Muscle of leg (tissue), 11 donors: ENCODE measurements around the gene YTHDF1. TPM values are rescaled to one million over a fixed set of nuclear protein-coding genes. Genes with fewer than 3 reads are reported as not detected.
"Not testable (repeated sequence)": the region's sequence is repeated elsewhere in the genome, so short reads cannot be mapped to it uniquely, and the experiment has no call there.

Source experiments
- DNase-seq: peaks from one replicate; pipeline ENCODE4 v3.0.0; 2013
- H3K27ac ChIP-seq: one replicate; pipeline ENCODE4 v1.5.1; 2013; ENCODE audit warnings: mild to moderate bottlenecking, low read length, control low read depth
- H3K27me3 ChIP-seq: one replicate; pipeline ENCODE4 v1.6.1; 2013; ENCODE audit warnings: low read length; ENCODE audit not compliant: control insufficient read depth, insufficient read depth
- H3K36me3 ChIP-seq: one replicate; pipeline ENCODE4 v1.6.1; 2013; ENCODE audit warnings: low read length; ENCODE audit not compliant: control insufficient read depth, insufficient read depth
- H3K4me1 ChIP-seq: one replicate; pipeline ENCODE4 v1.6.1; 2013; ENCODE audit warnings: low read length; ENCODE audit not compliant: control insufficient read depth, insufficient read depth
- H3K4me3 ChIP-seq: one replicate; pipeline ENCODE4 v1.5.1; 2013; ENCODE audit warnings: low read length, control low read depth
- H3K9me3 ChIP-seq: replicated peaks from 2 replicates; pipeline ENCODE4 v1.6.1; 2013; ENCODE audit warnings: low read depth, low read length; ENCODE audit not compliant: control insufficient read depth
- WGBS: methylation state at CpG from one replicate; pipeline ENCODE4 v1.1.5; 2013; ENCODE audit warnings: missing lambda C conversion rate; ENCODE audit not compliant: insufficient coverage; 5-methylcytosine and 5-hydroxymethylcytosine counted together
- polyA plus RNA-seq, 8 donors: library from polyadenylated mRNA; unstranded; fragments of 120-200 nt; gene quantifications; one replicate each; pipeline versions ENCODE4 v1.2.1 to v1.2.3, GENCODE V29; 2013; ENCODE audit warnings: inconsistent platforms in 1 of 8, low replicate concordance in 1 of 8; ENCODE audit not compliant: insufficient read length in 8 of 8, insufficient read depth in 1 of 8
- total RNA-seq: library from RNA; stranded (reverse); fragments of 120-200 nt; gene quantifications from one replicate; pipeline ENCODE4 v1.2.4, GENCODE V29; 2013

Gene YTHDF1
- total and polyA plus RNA-seq, 9 donors: 16.8 to 34.7 (median 28.4) TPM

DNA sequence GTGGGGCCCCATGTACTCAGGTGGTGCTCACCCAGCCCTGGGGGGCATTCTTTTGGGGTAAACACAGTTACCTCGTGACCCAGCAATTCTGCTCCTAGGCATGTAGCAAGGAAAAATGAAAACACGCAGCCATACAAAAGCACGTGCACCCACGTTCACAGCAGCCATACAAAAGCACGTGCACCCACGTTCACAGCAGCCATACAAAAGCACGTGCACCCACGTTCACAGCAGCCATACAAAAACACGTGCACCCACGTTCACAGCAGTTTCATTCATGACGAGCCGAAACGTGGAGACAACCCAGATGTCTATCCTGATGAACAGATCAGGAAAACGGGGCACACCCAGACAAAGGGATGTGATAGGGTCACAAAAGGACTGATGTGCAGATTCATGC, 57.1 kb downstream of the YTHDF1 start:
- H3K27ac ChIP-seq: no peak overlapping the region
- H3K36me3 ChIP-seq: no peaks in the 10 kb centered on the region
- peaks cover 40% of the 10 kb centered on the region for H3K27me3 ChIP-seq
- peaks cover 14% of the 10 kb centered on the region for H3K4me1 ChIP-seq
- 81% methylated on average over 14 of the region's 14 CpGs for WGBS
- DNase-seq: no peak
- no peak overlapping the region for H3K4me3 ChIP-seq
- no peaks in the 10 kb centered on the region for H3K9me3 ChIP-seq

DNA sequence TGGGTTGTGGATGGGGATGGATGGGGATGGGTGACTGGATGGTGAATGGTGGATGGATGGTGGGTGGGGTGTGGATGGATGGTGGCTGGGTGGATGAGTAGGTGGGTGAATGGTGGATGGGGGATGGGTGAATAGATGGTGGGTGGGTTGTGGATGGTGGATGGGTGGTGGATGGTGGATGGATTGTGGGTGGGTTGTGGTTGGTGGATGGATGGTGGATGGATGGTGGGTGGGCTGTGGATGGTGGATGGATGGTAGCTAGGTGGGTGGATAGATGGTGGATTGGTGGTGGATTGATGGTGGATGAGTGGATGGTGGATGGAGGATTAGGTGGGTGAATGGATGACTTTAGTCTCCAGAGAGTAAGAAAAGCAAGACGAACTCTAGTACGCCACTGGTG, 57.6 kb downstream of the YTHDF1 start:
- Histone ChIP-seq H3K27me3 (peaks cover 39% of the 10 kb centered on the region), H3K36me3 (no peaks in the 10 kb centered on the region), H3K4me1 (peaks cover 14% of the 10 kb centered on the region), H3K4me3 (no peak overlapping the region), H3K9me3 (no peaks in the 10 kb centered on the region), H3K27ac (no peak overlapping the region)
- 100% methylated on average over 1 of the region's 2 CpGs for WGBS
- no peak for DNase-seq

DNA sequence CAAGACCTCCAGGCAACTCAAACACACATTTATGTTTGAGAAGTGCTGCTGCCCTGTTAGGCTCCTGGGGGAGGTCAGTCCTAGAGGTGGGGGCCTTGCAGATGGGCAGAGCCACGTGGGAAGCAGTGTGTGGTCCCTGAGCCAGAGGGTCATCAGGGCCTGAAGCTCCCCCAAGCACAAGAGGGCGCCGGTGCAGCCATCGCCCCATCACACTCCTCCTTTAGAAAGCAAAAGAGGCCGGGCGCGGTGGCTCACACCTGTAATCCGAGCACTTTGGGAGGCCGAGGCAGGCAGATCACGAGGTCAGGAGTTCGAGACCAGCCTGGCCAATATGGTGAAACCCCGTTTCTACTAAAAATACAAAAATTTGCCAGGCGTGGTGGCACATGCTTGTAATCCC, 58.5 kb downstream of the YTHDF1 start:
- DNase-seq, H3K27ac ChIP-seq, H3K4me3 ChIP-seq, H3K9me3 ChIP-seq, H3K36me3 ChIP-seq: not testable (repeated sequence)
- WGBS: 82% methylated on average over 7 of the region's 13 CpGs
- Histone ChIP-seq H3K4me1 (peaks cover 20% of the 10 kb centered on the region), H3K27me3 (peaks cover 36% of the 10 kb centered on the region)

DNA sequence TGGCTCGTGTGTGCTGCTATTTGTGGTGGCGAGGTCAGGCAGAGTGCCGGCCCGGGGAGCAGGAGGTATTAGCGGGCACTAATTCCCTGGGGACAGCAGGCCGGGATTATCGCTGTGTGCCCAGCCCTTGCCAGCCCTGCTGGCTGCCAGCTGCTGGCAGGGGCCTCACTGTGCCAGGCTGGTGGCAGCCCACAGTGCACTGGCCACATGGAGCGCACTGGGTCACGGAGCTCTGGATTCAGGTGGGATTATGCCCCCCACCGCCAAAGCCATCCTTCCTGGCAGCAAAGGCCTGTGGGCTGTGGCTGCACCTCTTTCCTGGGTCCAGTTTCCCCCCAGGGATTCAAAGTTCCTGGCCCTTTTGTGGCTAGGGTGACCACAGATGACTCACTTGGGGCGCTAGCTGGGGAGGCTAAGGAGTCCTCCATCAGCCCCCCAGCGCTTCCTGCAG, 59.7 kb downstream of the YTHDF1 start:
- no peak for DNase-seq
- WGBS: 80% methylated on average over 9 of the region's 12 CpGs
- no peak overlapping the region for H3K4me3 ChIP-seq
- peaks cover 32% of the 10 kb centered on the region for H3K4me1 ChIP-seq
- peaks cover 30% of the 10 kb centered on the region for H3K27me3 ChIP-seq
- no peak overlapping the region for H3K27ac ChIP-seq
- H3K9me3 ChIP-seq: no peaks in the 10 kb centered on the region
- no peaks in the 10 kb centered on the region for H3K36me3 ChIP-seq

DNA sequence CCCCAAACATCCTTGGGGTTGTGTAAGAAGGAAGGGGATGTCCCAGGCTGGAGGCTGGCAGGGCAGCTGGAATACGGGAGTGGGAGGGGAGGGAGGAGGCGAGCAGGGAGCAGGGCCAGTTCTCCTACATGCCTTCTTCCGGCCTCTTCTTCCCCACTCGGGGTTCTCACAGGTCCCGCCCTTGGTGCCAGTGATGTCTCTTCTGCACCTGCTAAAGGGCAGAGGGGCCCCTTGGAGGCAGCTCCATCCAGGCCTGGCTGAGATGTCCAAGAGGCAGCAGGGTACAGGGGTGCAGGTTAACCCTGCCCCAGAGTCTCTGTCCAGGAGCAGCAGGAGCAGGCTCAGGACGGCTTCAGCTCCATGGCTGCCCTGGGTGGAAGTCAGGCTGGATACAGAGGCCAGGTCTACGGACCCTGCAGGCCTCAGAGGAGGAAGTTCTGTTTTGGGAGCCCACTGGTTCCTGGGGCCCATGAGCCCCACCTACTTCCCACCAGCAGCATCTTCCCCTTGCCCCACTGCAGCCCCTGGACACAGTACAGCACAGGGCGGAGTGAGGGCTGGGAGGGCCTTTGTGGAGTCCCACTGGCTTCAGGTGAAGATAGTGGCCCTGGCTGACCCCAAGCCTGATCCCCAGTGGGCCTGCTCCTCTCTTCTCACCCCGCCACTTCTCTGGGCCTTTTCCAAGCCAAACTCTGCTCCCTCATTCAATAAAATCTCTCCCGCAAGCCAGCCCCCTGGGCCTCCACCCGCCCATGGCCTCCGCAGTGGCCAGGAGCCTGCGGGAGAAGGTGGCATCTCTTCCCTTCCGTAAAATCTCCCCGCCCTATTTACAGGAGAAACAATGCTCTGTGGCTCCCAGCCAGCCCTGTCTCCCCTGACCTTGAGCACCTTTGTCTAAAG, 60.4 kb downstream of the YTHDF1 start:
- no peaks in the 10 kb centered on the region for H3K36me3 ChIP-seq
- H3K4me1 ChIP-seq: peaks cover 39% of the 10 kb centered on the region
- H3K4me3 ChIP-seq: no peak overlapping the region
- no peak for DNase-seq
- no peaks in the 10 kb centered on the region for H3K9me3 ChIP-seq
- peaks cover 32% of the 10 kb centered on the region for H3K27me3 ChIP-seq
- no peak overlapping the region for H3K27ac ChIP-seq
- WGBS: 64% methylated on average over 7 of the region's 15 CpGs

DNA sequence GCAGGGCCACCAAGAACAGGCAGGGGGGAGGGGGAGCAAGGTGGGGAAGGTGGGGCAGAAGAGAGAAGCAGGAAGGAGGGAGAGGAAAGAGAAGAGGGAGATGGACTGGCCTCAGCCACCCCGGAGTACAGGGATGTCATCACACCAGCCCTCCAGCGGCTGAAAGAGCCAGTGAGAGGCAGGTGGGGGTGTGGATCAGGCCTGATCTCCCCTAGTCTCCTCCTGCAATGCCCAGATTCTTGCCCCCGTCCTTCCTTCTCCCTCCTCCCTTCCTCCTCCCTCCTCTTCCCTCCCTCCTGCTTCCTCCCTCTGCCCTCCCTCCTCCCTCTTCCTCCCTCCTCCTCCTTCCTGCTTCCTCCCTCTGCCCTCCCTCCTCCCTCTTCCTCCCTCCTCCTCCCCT, 61.5 kb downstream of the YTHDF1 start:
- Histone ChIP-seq H3K36me3 (no peaks in the 10 kb centered on the region), H3K9me3 (peaks cover 1% of the 10 kb centered on the region), H3K27ac (no peak overlapping the region), H3K27me3 (peaks cover 30% of the 10 kb centered on the region), H3K4me1 (peaks cover 47% of the 10 kb centered on the region), H3K4me3 (no peak overlapping the region)
- no peak for DNase-seq
- 17% methylated on average over 1 of the region's 3 CpGs for WGBS

DNA sequence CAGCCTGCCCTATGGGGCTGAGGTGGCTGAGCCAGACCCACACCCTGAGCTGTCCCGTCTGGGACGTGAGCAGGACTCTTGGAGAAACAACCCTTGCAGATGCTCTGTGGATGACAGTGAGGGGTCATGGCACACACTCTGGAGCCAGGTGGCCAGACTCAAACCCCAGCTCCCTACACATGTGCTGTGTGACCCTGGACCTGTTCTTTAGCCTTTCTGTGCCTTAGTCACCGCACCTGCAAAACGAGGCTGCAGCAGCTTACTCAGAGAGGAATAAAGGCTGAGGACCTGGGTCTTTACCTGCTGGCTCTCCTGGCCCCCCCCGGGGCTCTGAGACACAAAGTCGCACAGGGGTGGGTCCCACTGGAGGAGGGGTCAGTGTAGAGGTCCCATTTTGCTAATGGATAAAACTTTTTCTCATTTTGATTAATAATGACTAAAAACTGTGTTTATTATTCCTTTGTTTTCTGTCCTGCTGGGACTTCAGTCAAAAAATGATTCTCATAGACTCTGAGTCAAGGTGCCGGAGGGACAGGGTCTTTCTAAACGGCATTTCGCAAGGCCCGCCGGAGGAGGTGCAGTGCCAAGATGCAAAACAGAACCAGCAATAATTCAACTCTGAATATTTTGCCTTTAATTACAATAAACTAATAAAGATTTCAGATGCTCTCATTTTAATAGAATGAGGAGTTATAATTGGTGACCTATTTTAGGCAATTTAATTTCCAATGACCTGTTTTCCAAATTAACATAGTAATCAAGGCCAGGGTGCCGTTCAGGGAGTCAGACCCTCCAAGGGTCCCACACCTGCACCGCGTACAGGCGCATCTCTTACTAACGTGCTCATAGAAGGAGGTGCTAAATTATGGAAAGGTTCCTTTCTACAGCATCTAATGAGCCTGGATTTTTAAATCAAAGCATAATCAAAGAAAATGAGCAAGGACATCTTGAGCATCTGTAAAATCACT, 62.4 kb downstream of the YTHDF1 start:
- no peak overlapping the region for H3K4me3 ChIP-seq
- H3K27ac ChIP-seq: no peak overlapping the region
- H3K9me3 ChIP-seq: peaks cover 2% of the 10 kb centered on the region
- DNase-seq: no peak
- no peaks in the 10 kb centered on the region for H3K36me3 ChIP-seq
- H3K4me1 ChIP-seq: peaks cover 49% of the 10 kb centered on the region
- WGBS: 73% methylated on average over 3 of the region's 16 CpGs
- peaks cover 30% of the 10 kb centered on the region for H3K27me3 ChIP-seq

DNA sequence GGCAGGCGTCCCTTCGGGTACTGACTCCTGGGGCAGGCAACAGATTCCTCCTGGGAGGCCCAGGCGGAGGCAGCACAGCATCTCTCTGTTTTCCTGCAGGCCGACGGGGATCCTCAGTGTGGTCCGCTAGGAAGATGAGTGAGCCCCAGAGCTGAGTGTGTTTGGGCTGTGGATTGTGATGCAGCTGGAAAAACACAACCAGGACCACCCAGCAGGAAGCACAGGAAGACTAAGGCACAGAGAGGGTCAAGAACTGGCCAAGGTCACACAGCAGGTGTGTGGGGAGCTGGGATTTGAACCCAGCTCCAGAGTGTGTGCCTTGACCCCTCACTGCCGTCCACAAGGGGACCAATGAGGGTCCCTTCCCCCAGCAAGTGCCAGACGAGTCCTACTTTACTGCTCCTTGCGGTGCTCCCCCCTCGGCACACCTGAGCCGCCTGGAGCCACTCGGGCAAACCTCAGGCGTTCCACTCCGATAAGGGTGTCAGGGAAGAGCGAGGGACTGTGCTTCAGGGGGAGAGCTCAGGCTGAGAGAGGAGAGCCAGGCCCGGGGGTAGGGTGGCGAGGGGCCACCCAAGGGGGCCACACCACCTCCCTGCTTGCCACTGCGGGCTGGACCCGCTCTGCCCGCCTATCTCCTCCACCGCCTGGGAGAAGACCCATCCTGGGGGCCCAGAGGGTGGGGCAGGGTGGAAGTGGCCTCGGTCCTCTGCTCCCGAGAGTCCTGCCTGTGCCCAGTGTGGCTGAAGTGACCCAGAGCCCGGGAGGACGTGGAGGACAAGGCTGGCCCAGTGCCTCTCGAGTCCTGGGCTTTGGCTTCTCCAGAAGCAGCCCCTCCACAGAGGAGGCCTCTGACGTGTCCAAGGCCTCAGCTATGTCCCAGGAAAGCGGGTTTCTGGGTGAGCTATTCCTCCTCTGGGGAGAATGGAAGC, 63.3 kb downstream of the YTHDF1 start:
- no peak for DNase-seq
- H3K27ac ChIP-seq: no peak overlapping the region
- H3K27me3 ChIP-seq: peaks cover 30% of the 10 kb centered on the region
- 62% methylated on average over 25 of the region's 28 CpGs for WGBS
- peaks cover 2% of the 10 kb centered on the region for H3K9me3 ChIP-seq
- no peaks in the 10 kb centered on the region for H3K36me3 ChIP-seq
- no peak overlapping the region for H3K4me3 ChIP-seq
- peaks cover 49% of the 10 kb centered on the region for H3K4me1 ChIP-seq

DNA sequence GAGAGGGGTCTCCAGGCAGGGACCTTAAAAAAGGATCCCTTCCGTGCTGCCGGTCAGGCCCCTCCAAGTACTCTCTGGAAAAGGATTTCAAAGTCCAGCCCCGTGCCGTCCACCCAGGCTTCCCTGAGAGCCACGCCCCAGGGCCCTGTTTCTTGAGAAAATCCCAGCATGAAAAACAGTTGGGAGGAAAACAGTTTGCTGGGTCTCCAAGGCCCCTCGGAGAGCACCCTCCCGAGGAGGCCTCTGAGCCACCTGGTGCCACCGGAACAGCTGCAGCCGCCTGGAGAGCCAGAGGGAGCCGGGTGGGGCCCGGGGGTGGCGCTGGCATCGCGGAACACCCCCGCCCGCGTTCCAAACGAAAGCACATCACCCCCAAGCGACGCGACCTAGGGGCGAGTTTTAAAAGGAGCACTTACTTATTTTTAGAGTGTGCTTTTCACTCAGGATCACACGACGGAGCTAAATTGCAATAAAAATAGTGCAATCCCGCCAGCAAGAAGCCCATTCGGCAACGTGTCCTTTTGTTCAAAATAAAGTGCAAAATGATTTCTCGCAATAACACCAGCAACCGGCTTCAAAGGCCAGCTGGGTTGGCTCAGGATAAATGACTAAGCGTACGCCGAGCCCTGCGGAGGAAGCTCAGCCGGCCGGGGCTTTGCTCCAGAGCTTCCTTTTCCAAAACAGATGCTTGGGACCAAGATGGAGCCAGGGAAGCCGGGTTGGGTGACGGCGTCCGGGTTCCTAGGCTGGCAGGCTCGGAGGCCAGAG, 64.2 kb downstream of the YTHDF1 start:
- Histone ChIP-seq H3K9me3 (peaks cover 2% of the 10 kb centered on the region), H3K4me1 (peaks cover 49% of the 10 kb centered on the region), H3K27me3 (peaks cover 30% of the 10 kb centered on the region), H3K36me3 (no peaks in the 10 kb centered on the region), H3K4me3 (no peak overlapping the region), H3K27ac (peak overlapping the region; percentile 3)
- WGBS: 40% methylated on average over 38 of the region's 40 CpGs
- DNase-seq: peak; percentile 57
